DMS79 (cell line): ENCODE data around the gene TPRG1.

ENCODE experiments used
- DNase-seq: peaks from one replicate; lab custom pipeline; 2025; lab: John Stamatoyannopoulos, UW

The TPRG1 gene

GRCh38 chr3:189278221-189278620, 106.5 kb downstream of the TPRG1 start:
- no peak for DNase-seq

- no peak for DNase-seq
These were observed 110.4 kb downstream of the TPRG1 start for GRCh38 chr3:189282189-189282588.

- no peak for DNase-seq
These were observed 111.0 kb downstream of the TPRG1 start for GRCh38 chr3:189282741-189283140.

- no peak for DNase-seq
These were observed 114.4 kb downstream of the TPRG1 start for GRCh38 chr3:189286188-189286587.

- DNase-seq: no peak
These were observed 115.1 kb downstream of the TPRG1 start for GRCh38 chr3:189286916-189287315.

GRCh38 chr3:189288348-189289235, 116.8 kb downstream of the TPRG1 start:
- DNase-seq: no peak

GRCh38 chr3:189289251-189289650, 117.5 kb downstream of the TPRG1 start:
- DNase-seq: no peak

GRCh38 chr3:189292667-189293484, 121.1 kb downstream of the TPRG1 start:
- DNase-seq: no peak

- no peak for DNase-seq
These were observed 122.9 kb downstream of the TPRG1 start for GRCh38 chr3:189294649-189295048.

GRCh38 chr3:189295089-189295488, 123.3 kb downstream of the TPRG1 start:
- DNase-seq: no peak

- no peak for DNase-seq
These were observed 126.2 kb downstream of the TPRG1 start for GRCh38 chr3:189297932-189298331.

- no peak for DNase-seq
These were observed 127.0 kb downstream of the TPRG1 start for GRCh38 chr3:189298469-189299375.

GRCh38 chr3:189300345-189300744, 128.6 kb downstream of the TPRG1 start:
- no peak for DNase-seq

- DNase-seq: no peak
These were observed 129.7 kb downstream of the TPRG1 start for GRCh38 chr3:189301479-189301878.

GRCh38 chr3:189303584-189303983, 131.8 kb downstream of the TPRG1 start:
- no peak for DNase-seq

- peak; percentile 100 for DNase-seq
These were observed 132.9 kb downstream of the TPRG1 start for GRCh38 chr3:189304465-189305351.

- DNase-seq: no peak
These were observed 133.6 kb downstream of the TPRG1 start for GRCh38 chr3:189305412-189305811.

- DNase-seq: no peak
These were observed 136.2 kb downstream of the TPRG1 start for GRCh38 chr3:189307963-189308362.

- no peak for DNase-seq
These were observed 136.8 kb downstream of the TPRG1 start for GRCh38 chr3:189308608-189309007.

- DNase-seq: no peak
These were observed 137.7 kb downstream of the TPRG1 start for GRCh38 chr3:189309400-189309975.

- DNase-seq: no peak
These were observed 139.8 kb downstream of the TPRG1 start for GRCh38 chr3:189311521-189311920.
